Fibroblast of mammary gland (primary cell): Measurements from ENCODE around the gene INPPL1.
"Not testable (repeated sequence)": the region's sequence is repeated elsewhere in the genome, so short reads cannot be mapped to it uniquely, and the experiment has no call there.

Source experiments
- DNase-seq: peaks from one replicate; pipeline ENCODE4 v3.0.0-alpha.2; 2010; ENCODE audit warnings: low read depth
- H3K4me3 ChIP-seq: 2 replicates; pipeline ENCODE4 v1.5.1; 2011; ENCODE audit warnings: low read depth, mild to moderate bottlenecking, low read length, moderate library complexity; ENCODE audit not compliant: control insufficient read depth
- TF ChIP-seq, protein P1 (sequence below): conservative IDR thresholded peaks from 2 replicates; pipeline ENCODE4 v1.5.1; 2011; ENCODE audit warnings: low read depth, low read length, inconsistent platforms; ENCODE audit not compliant: control insufficient read depth, insufficient read depth

The INPPL1 gene, protein sequence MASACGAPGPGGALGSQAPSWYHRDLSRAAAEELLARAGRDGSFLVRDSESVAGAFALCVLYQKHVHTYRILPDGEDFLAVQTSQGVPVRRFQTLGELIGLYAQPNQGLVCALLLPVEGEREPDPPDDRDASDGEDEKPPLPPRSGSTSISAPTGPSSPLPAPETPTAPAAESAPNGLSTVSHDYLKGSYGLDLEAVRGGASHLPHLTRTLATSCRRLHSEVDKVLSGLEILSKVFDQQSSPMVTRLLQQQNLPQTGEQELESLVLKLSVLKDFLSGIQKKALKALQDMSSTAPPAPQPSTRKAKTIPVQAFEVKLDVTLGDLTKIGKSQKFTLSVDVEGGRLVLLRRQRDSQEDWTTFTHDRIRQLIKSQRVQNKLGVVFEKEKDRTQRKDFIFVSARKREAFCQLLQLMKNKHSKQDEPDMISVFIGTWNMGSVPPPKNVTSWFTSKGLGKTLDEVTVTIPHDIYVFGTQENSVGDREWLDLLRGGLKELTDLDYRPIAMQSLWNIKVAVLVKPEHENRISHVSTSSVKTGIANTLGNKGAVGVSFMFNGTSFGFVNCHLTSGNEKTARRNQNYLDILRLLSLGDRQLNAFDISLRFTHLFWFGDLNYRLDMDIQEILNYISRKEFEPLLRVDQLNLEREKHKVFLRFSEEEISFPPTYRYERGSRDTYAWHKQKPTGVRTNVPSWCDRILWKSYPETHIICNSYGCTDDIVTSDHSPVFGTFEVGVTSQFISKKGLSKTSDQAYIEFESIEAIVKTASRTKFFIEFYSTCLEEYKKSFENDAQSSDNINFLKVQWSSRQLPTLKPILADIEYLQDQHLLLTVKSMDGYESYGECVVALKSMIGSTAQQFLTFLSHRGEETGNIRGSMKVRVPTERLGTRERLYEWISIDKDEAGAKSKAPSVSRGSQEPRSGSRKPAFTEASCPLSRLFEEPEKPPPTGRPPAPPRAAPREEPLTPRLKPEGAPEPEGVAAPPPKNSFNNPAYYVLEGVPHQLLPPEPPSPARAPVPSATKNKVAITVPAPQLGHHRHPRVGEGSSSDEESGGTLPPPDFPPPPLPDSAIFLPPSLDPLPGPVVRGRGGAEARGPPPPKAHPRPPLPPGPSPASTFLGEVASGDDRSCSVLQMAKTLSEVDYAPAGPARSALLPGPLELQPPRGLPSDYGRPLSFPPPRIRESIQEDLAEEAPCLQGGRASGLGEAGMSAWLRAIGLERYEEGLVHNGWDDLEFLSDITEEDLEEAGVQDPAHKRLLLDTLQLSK

DNA sequence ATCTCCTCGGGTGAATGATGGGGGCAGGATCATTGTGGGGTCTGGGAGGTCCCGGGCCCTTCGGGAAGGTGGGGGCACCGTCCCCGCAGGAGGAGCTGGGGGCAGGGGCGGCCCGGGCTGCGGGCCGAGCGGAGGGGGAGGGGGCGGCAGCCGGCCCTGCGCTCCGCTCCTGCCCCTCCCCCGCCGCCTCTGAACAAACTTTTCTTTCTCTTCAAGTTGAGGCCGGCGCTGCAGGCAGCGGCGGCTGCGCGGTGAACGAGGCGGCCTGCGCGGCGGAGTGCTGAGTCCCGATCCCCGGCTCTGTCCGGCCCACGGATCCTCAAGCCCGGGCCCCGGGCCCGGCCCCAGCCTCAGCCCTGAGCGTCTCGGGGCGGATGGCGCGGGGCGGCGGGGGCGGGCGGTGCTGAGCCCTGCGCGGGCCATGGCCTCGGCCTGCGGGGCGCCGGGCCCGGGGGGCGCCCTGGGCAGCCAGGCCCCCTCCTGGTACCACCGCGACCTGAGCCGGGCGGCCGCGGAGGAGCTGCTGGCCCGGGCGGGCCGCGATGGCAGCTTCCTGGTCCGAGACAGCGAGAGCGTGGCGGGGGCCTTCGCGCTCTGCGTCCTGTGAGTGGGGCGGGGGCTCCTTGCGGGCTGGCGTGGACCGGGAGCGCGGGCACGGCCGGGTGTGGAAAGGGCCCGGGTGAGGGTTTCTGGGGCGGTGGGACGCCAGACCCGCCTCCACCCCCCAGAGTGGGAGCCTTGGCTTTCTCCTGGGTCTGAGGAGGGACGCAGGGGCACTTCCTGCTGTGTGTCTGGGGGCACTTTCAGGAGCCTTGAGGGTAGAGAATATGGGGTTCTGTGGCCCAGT is at the start of gene INPPL1:
TSS of gene INPPL1 (plus strand) at position 204 of the 847 bp plus-strand sequence. CDS start at position 422, 218 bp downstream.
- peak within 1 kb of the TSS; percentile 88 for H3K4me3 ChIP-seq
- TF ChIP-seq, protein P1, sequence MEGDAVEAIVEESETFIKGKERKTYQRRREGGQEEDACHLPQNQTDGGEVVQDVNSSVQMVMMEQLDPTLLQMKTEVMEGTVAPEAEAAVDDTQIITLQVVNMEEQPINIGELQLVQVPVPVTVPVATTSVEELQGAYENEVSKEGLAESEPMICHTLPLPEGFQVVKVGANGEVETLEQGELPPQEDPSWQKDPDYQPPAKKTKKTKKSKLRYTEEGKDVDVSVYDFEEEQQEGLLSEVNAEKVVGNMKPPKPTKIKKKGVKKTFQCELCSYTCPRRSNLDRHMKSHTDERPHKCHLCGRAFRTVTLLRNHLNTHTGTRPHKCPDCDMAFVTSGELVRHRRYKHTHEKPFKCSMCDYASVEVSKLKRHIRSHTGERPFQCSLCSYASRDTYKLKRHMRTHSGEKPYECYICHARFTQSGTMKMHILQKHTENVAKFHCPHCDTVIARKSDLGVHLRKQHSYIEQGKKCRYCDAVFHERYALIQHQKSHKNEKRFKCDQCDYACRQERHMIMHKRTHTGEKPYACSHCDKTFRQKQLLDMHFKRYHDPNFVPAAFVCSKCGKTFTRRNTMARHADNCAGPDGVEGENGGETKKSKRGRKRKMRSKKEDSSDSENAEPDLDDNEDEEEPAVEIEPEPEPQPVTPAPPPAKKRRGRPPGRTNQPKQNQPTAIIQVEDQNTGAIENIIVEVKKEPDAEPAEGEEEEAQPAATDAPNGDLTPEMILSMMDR: no peak
- peak; percentile 18 for DNase-seq

DNA sequence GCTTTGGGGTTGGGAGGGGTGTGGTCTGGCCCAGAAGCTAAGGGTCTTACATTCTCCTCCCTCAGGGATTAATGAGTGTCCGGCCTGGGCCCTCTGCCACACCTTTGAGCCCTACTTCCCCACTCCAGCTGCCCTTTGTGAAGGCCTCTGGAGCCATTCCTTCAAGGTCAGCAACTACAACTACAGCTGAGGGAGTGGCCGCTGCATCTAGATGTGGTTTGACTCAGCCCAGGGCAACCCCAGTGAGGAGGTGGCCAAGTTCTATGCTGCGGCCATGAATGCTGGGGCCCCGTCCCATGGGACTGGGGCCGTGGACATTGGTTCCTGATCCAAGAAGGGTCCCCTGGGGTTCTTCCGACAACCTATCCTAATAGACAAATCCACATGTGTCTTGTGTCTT is 46.9 kb upstream of the INPPL1 start:
- DNase-seq: no peak
- TF ChIP-seq, protein P1: no peak
- H3K4me3 ChIP-seq: no peak overlapping the region

DNA sequence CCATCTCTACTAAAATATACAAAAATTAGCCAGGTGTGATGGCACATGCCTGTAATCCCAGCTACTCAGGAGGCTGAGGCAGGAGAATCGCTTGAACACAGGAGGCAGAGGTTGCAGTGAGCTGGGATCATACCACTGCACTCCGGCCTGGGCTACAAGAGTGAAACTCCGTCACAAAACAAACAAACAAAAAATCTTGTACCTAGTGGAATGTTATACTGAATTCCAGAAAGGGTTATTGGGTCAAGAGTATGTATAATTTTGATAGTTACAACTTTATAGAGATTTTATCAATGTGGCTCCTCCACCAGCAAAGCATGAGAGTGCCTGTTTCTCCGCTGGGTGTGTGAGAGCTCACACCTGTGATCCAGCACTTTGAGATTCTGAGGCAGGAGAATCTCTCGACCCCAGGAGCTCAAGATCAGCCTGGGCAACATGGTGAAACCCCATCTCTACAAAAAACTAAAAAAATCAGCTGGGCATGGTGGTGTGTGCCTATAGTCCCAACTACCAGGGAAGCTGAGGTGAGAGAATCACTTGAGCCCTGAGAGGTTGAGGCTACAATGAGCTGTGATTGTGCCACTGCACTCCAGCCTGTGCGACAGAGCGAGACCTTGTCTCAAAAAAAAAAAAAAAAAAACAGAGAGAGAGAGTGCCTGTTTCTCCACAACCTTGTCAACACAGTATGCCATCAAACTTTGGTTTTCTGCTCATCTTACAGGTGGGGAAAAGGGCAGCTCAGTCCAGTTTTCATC is 45.3 kb upstream of the INPPL1 start:
- no peak for DNase-seq
- TF ChIP-seq, protein P1: no peak
- H3K4me3 ChIP-seq: no peak overlapping the region

DNA sequence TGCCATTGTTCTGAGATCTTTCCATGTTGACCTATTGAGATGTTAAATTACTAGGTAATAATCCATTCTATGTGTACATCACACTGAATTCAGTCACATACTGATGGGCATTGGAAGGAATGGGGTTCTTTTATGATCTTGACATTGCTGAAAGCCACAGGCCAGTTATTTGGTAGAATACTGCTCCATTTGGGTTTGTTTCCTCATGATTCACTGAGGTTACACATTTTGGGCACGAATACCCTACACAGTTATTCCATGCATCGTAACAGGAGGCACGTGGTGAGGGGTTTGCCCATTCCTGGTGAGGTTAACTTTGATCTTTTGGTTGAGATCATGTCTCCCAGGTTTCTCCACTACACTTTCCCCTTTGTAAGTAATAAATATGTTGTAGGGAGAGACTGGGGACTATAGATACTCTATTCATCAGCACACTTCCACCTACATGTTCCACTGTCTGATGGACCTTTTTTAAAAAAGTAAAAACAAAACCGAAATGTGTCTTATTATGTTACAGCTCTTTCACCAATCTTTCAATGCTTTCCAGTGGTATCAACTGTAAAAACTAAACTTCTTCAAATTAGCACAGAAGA is 44.7 kb upstream of the INPPL1 start:
- H3K4me3 ChIP-seq: no peak overlapping the region
- TF ChIP-seq, protein P1: no peak
- DNase-seq: peak; percentile 29

DNA sequence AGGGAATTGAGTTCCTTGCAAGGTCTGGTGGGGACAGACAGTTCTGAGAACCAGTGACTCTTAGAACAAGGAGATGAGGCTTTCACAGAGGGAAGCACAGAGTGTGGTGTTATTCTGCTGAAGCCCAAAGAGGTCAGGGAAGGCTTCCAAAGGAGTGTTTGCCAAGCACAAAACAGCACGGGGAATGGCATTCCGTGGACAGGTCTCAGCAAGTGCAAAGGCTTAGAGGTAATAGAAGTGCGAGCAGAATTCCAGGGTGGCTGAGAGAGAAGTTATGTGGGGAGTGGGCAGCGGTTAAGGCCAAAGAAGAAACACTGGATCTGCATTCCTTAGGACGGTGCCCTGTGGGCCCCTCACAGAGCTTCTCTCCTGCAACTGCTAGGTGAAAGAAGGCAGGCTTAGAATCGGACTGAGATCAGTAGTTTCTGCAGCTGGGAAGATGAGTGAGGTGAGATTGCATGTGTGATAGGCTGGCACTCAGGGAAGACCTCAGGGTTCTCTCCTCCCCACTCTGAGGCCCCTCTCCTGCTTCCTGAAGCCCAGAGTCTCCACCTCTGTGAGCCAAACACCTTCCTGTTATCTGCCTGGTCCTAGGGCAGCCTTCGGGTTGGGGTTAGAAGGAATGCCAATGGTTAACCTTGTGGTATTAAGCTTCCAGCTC is 43.5 kb upstream of the INPPL1 start:
- not testable (repeated sequence) for H3K4me3 ChIP-seq, DNase-seq

DNA sequence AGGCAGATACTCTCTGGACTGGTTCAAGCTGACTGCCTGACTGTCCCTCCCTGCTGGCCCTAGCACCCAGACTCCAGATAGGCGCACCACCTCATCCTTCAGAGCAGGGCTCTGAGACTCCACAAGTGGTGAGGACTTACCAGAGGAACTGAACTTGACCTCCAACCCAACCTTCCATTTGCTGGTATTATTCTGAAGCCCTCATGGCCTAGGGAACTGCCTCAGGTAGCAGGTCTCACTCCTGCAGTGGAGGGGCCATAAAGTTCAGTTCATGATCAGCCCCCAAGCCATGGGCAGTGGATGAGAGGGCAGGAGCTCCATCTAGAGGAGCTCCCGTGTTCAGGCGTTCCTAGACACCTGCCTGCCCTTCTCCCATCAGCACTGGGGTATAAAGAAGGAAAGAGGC is 43.0 kb upstream of the INPPL1 start:
- H3K4me3 ChIP-seq, DNase-seq: not testable (repeated sequence)
